Mesothelial cell of epicardium (in vitro differentiated cells): ENCODE data around the gene STK32B. TPM values are rescaled to one million over a fixed set of nuclear protein-coding genes. Genes with fewer than 3 reads are reported as not detected.

ENCODE experiments used
- DNase-seq, 2 experiments: peaks; one replicate each; pipeline ENCODE4 v3.0.0; 2021; ENCODE audit warnings: low spot score in 2 of 2; ENCODE audit not compliant: unreplicated experiment in 2 of 2
- H3K27ac Mint-ChIP-seq: 2 replicates; pipeline ENCODE4 v1.8.0; 2021; ENCODE audit warnings: mixed read lengths
- H3K27me3 Mint-ChIP-seq: 2 replicates; pipeline ENCODE4 v1.8.0; 2021; ENCODE audit warnings: low read depth, mixed read lengths
- H3K36me3 Mint-ChIP-seq: 2 replicates; pipeline ENCODE4 v1.8.0; 2021; ENCODE audit warnings: mixed read lengths
- H3K4me1 Mint-ChIP-seq: 2 replicates; pipeline ENCODE4 v1.8.0; 2021; ENCODE audit warnings: mixed read lengths
- H3K4me3 Mint-ChIP-seq: 2 replicates; pipeline ENCODE4 v1.8.0; 2021; ENCODE audit warnings: mild to moderate bottlenecking, moderate library complexity, mixed read lengths
- H3K9me3 Mint-ChIP-seq: 2 replicates; pipeline ENCODE4 v1.8.0; 2021; ENCODE audit warnings: mixed read lengths
- CTCF ChIP-seq: fragments of 200-600 bp; sonication (generic); IDR thresholded peaks from one replicate; pipeline ENCODE4 v1.5.0; 2021; ENCODE audit warnings: antibody characterized with exemption; ENCODE audit not compliant: unreplicated experiment
- total RNA-seq: library from RNA; stranded (reverse); gene quantifications from 3 replicates; pipeline ENCODE4 v1.2.1, GENCODE V29; 2021

The STK32B gene
- total RNA-seq, 1 donor from 2014 or later: 0.96 TPM

- Mint-ChIP-seq H3K27ac (no peak overlapping the region), H3K27me3 (peaks cover 33% of the 10 kb centered on the region), H3K9me3 (peaks cover 5% of the 10 kb centered on the region), H3K4me3 (no peak overlapping the region), H3K4me1 (no peaks in the 10 kb centered on the region), H3K36me3 (no peaks in the 10 kb centered on the region)
- TF ChIP-seq CTCF: no peak
- DNase-seq: no peak
Observed at GRCh38 chr4:5069901-5070300, 18.6 kb downstream of the STK32B start.

- no peak for TF ChIP-seq CTCF
- no peaks in the 10 kb centered on the region for H3K4me1 Mint-ChIP-seq
- H3K27ac Mint-ChIP-seq: no peak overlapping the region
- DNase-seq: no peak
- H3K27me3 Mint-ChIP-seq: peaks cover 33% of the 10 kb centered on the region
- H3K36me3 Mint-ChIP-seq: no peaks in the 10 kb centered on the region
- no peak overlapping the region for H3K4me3 Mint-ChIP-seq
- peaks cover 7% of the 10 kb centered on the region for H3K9me3 Mint-ChIP-seq
Observed at GRCh38 chr4:5072948-5073347, 21.7 kb downstream of the STK32B start.

DNA sequence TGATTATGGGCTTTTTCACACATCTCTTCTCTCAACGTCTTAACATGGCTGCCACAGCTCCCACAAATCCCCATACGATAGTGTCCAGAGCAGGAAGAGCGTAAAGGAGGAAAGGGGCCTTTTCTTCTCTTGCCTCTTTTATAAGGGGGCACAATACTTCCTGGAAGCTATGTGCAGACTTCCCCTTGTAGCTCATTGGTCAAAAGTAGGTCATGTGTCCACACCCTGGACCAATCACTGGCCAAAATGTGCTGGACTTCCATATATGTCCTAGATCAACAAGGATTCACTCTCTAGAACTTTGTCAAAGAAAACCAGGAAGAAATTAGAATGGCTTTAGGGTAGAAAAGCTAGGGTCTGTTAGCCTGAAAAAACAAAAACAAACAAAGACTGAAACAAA lies 26.7 kb downstream of the STK32B start:
- no peaks in the 10 kb centered on the region for H3K36me3 Mint-ChIP-seq
- peaks cover 28% of the 10 kb centered on the region for H3K27me3 Mint-ChIP-seq
- H3K9me3 Mint-ChIP-seq: peaks cover 18% of the 10 kb centered on the region
- H3K27ac Mint-ChIP-seq: no peak overlapping the region
- no peak overlapping the region for H3K4me3 Mint-ChIP-seq
- DNase-seq: no peak
- TF ChIP-seq CTCF: no peak
- H3K4me1 Mint-ChIP-seq: no peaks in the 10 kb centered on the region

DNA sequence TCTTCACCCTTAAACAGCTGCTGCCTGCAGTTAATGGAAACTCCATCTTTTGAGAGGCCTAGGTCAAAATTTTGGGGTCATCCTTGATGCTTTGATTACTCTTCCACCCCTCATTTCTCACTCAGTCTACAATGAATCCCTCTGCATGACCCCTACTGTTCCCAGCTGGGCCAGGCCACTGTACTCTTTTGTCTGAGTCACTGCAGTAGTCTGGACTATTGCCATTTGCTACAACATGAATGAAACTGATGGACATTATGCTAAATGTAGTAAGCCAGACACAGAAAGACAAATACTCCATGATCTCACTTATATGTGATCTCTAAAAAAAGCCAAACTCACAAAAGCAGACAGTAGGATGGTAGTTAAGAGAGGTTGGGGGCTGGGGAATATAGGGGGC lies 28.3 kb downstream of the STK32B start:
- Mint-ChIP-seq H3K27ac (no peak overlapping the region), H3K4me1 (no peaks in the 10 kb centered on the region), H3K9me3 (peaks cover 13% of the 10 kb centered on the region), H3K36me3 (no peaks in the 10 kb centered on the region), H3K4me3 (no peak overlapping the region), H3K27me3 (peaks cover 27% of the 10 kb centered on the region)
- no peak for DNase-seq
- TF ChIP-seq CTCF: no peak

- peaks cover 23% of the 10 kb centered on the region for H3K27me3 Mint-ChIP-seq
- H3K9me3 Mint-ChIP-seq: peaks cover 25% of the 10 kb centered on the region
- no peak overlapping the region for H3K4me3 Mint-ChIP-seq
- DNase-seq: no peak
- peaks cover 1% of the 10 kb centered on the region for H3K36me3 Mint-ChIP-seq
- H3K4me1 Mint-ChIP-seq: no peaks in the 10 kb centered on the region
- no peak overlapping the region for H3K27ac Mint-ChIP-seq
- no peak for TF ChIP-seq CTCF
Observed at GRCh38 chr4:5081441-5081999, 30.2 kb downstream of the STK32B start.

GRCh38 chr4:5082376-5082775 lies 31.1 kb downstream of the STK32B start:
- no peaks in the 10 kb centered on the region for H3K4me1 Mint-ChIP-seq
- no peak overlapping the region for H3K4me3 Mint-ChIP-seq
- no peak for TF ChIP-seq CTCF
- peaks cover 1% of the 10 kb centered on the region for H3K36me3 Mint-ChIP-seq
- no peak overlapping the region for H3K27ac Mint-ChIP-seq
- no peak for DNase-seq
- H3K9me3 Mint-ChIP-seq: peaks cover 31% of the 10 kb centered on the region
- H3K27me3 Mint-ChIP-seq: peaks cover 20% of the 10 kb centered on the region
